Epithelial cell of proximal tubule (primary cell): ENCODE measurements around the gene SEC23B. TPM values are rescaled to one million over a fixed set of nuclear protein-coding genes. Genes with fewer than 3 reads are reported as not detected.
"Not testable (repeated sequence)": the region's sequence is repeated elsewhere in the genome, so short reads cannot be mapped to it uniquely, and the experiment has no call there.

ENCODE experiments used
- DNase-seq: peaks from one replicate; pipeline ENCODE4 v3.0.0-alpha.2; 2011; ENCODE audit warnings: low read depth
- H3K4me3 ChIP-seq: 2 replicates; pipeline ENCODE4 v1.5.1; 2011; ENCODE audit warnings: low read depth, mild to moderate bottlenecking, low read length
- total RNA-seq: library from RNA; depleted of rRNA; stranded (reverse); fragments of >200 nt; gene quantifications from 2 replicates; pipeline ENCODE4 v1.2.3, GENCODE V29; 2015
- TF ChIP-seq, protein P1 (sequence below): conservative IDR thresholded peaks from 2 replicates; pipeline ENCODE4 v1.5.1; 2012; ENCODE audit warnings: low read depth, mild to moderate bottlenecking, low read length

Gene SEC23B
- total RNA-seq, 1 donor from 2014 or later = 50.8 TPM

DNA sequence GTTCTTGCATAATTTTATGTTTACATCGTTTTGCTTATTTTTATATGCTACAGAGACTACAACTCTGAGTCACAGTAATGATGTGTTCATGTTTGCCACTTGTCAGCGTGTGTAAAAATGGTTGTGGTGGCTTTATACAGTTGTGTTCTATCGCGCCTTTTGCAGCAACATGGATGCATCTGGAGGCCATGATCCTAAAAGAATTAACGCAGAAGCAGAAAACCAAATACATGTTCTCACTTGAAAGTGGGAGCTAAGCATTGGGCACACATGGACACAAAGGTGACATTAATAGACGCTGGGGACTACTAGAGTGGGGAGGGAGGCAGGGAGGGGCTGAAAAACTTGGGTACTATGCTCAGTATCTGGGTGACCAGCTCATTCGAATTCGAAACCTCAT, 996 bp upstream of the SEC23B start:
- TF ChIP-seq, protein P1, sequence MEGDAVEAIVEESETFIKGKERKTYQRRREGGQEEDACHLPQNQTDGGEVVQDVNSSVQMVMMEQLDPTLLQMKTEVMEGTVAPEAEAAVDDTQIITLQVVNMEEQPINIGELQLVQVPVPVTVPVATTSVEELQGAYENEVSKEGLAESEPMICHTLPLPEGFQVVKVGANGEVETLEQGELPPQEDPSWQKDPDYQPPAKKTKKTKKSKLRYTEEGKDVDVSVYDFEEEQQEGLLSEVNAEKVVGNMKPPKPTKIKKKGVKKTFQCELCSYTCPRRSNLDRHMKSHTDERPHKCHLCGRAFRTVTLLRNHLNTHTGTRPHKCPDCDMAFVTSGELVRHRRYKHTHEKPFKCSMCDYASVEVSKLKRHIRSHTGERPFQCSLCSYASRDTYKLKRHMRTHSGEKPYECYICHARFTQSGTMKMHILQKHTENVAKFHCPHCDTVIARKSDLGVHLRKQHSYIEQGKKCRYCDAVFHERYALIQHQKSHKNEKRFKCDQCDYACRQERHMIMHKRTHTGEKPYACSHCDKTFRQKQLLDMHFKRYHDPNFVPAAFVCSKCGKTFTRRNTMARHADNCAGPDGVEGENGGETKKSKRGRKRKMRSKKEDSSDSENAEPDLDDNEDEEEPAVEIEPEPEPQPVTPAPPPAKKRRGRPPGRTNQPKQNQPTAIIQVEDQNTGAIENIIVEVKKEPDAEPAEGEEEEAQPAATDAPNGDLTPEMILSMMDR = no peak
- DNase-seq = no peak
- peak overlapping the region; percentile 97 for H3K4me3 ChIP-seq

DNA sequence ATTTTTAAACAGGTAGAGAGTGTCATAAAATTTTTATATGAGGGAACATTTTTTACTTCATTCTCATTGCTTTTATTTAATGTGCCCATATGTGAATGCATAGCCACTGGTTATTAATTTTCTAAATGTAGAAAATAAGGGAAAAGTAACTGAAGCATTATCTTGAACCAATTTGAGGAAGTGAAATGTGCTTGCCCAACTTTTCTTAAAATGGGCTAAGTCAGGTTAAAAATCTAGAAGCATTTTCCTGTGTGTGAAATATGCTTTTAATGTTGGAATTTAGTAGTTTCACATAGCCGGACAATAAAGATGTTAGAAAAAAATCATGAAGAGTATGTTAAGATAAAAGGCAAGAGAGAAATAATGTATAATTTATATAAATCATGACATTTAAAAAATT, 3.8 kb downstream of the SEC23B start:
- no peak for DNase-seq
- TF ChIP-seq, protein P1 = no peak

DNA sequence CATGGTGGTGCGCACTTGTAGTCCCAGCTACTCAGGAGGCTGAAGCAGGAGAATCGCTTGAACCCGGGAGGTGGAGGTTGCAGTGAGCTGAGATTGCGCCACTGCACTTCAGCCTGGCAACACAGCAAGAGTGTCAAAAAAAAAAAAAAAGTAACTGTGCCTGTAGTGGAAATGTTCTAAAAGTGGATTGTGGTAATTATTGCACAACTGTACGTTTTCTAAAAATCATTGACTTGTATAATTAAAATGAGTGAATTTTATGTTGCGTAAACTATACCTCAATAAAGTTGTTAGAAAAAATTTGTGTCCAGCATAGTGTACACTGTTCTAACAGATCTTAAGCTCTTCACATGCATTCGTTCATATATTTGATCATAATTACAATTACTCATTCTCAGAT, 5.5 kb downstream of the SEC23B start:
- no peak overlapping the region for H3K4me3 ChIP-seq
- no peak for DNase-seq
- TF ChIP-seq, protein P1 = no peak

More for the DNA sequence above, 3.8 kb downstream of the SEC23B start:
- H3K4me3 ChIP-seq = no peak overlapping the region

DNA sequence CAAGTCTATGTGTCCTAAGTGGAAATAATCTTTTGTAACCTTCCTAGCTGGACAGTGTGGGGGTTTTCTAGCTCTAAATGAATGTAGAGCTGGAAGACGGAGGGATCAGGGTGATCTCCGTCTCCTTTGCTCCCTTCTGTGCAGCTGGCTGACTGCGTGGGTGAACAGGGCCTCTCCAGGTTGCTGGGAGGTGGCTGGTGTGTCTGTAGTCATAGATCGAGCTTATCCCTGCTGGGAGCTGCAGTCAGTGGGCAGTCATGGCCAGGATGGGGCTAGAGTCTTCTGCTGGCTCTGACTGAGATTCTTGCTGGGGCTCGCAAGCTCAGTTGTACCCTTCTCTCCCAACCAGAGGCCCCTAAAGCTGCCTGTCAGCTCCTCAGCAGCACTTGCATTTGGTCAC, 6.4 kb downstream of the SEC23B start:
- no peak for DNase-seq
- TF ChIP-seq, protein P1 = no peak
- no peak overlapping the region for H3K4me3 ChIP-seq

DNA sequence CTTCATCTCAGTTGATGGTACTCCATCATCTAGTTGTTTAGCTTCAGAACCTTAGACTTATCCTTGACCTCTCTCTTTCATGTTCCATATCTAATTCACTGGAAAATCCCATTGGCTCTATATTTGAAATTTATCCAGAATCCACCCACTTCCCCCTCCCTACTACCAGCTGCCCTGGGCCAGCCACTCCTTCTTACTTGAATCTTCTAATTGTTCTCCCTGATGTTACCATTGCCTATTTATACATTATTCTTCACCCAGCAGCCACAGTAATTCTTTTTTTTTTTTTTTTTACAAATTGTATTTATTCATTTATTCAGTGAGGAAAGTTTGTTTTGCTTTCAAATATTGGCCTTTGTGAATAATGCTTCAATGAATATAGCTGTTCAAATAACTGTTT, 8.2 kb downstream of the SEC23B start:
- no peak for DNase-seq
- TF ChIP-seq, protein P1 = no peak
- no peak overlapping the region for H3K4me3 ChIP-seq

DNA sequence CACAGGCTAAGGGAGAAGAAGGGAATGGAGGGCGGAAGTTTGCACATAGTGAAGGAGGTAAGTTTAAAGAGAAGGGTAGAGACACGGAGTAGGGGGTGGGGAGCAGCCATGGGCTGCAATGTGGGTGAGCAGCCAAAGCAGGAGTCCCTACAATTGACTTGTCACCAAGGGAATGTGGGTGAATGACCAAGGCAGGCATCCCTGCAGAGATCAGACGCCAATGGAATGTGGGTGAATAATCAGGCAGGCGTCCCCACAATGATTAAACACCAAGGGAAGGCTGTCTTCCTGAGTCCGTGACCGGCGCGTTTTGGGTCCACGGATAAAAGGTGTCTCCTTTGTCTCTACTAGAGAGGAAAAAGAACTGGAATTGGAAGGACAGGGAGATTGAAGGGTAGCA, 14.3 kb downstream of the SEC23B start:
- not testable (repeated sequence) for DNase-seq, H3K4me3 ChIP-seq

DNA sequence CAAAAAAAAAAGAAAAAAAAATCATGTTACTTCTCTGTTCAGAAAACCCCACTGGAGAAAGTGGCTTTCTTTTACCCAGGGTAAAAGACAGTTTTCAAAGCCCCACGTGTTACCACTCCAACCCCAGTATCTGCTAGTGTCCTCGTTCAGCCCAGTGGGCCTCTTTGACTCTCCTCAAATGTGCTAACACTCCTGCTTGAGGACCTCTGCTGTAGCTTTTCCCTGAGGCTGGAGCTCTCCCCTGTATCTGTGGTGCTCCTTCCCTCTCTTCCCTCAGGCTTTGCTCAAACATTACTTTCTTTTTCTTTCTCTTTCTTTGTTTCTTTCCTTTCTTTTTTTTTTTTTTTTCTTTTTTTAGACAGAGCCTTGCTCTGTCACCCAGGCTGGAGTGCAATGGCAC, 15.3 kb downstream of the SEC23B start:
- TF ChIP-seq, protein P1 = no peak

DNA sequence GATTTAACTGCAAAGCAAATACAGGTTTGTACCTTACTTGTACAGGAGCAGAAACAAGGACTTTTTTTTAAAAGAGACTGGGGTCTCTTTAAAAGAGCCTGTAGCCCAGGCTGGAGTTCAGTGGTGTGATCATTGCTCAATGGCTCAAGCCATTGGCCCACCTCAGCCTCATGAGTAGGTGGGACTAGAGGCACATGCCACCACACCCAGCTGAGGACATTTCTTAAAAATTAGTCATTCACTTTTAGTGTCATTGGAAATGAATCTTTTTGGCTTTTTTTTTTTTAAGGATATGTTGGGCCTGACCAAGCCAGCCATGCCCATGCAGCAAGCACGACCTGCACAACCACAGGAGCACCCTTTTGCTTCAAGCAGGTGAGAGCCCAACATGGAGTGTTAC, 16.9 kb downstream of the SEC23B start:
- no peak for DNase-seq
- H3K4me3 ChIP-seq = no peak overlapping the region
- TF ChIP-seq, protein P1 = no peak

More for the DNA sequence above, 15.3 kb downstream of the SEC23B start:
- DNase-seq = no peak
- no peak overlapping the region for H3K4me3 ChIP-seq

DNA sequence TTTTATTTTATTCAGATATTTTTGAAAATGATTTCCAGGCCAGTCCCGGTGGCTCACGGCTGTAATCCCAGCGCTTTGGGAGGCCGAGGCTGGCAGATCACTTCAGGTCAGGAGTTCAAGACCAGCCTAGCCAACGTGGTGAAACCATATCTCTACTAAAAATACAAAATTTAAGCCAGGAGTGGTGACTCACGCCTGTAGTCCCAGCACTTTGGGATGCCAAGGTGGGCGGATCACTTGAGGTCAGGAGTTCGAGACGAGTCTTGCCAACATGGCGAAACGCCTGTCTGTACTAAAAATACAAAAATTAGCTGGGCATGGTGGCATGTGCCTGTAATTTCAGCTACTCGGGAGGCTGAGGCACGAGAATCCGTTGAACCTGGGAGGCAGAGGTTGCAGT, 19.0 kb downstream of the SEC23B start:
- DNase-seq, H3K4me3 ChIP-seq: not testable (repeated sequence)
